ENCODE measurements around the gene ARHGEF4. TPM values are rescaled to one million over a fixed set of nuclear protein-coding genes. Genes with fewer than 3 reads are reported as not detected.

ARHGEF4 gene
- total RNA-seq, 1 experiment from 2014 or later, result 21.8 TPM

DNA sequence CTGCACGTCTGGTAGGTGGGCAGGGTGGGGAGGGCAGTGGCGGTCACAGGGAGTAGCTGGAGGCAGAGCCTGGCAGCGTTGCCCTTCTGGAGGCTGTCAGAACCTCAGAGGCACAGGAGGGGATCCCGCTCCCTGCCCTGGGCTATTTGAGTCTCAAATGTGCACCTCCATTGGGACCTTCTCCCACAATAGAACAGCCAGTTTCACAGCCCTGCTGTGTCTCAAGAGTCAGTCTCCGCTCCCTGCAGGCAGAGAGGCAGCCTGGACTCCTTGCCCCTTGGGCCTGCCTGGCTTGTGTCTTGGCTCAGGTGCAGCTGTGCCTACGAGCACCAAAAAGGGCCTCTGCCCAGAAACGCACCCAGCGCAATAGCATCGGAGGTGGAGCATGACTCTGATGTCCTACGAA is 199.1 kb downstream of the ARHGEF4 start (continued):
- TF ChIP-seq, protein P1, sequence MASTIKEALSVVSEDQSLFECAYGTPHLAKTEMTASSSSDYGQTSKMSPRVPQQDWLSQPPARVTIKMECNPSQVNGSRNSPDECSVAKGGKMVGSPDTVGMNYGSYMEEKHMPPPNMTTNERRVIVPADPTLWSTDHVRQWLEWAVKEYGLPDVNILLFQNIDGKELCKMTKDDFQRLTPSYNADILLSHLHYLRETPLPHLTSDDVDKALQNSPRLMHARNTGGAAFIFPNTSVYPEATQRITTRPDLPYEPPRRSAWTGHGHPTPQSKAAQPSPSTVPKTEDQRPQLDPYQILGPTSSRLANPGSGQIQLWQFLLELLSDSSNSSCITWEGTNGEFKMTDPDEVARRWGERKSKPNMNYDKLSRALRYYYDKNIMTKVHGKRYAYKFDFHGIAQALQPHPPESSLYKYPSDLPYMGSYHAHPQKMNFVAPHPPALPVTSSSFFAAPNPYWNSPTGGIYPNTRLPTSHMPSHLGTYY (CRISPR knock-in tag; IDR thresholded peaks at IDR 0.05), result no peak
- TF ChIP-seq SOX15 (CRISPR knock-in tag; IDR thresholded peaks at IDR 0.05), result no peak
- no peak for TF ChIP-seq USF1 (CRISPR knock-in tag; IDR thresholded peaks at IDR 0.05)
- TF ChIP-seq, protein P2, sequence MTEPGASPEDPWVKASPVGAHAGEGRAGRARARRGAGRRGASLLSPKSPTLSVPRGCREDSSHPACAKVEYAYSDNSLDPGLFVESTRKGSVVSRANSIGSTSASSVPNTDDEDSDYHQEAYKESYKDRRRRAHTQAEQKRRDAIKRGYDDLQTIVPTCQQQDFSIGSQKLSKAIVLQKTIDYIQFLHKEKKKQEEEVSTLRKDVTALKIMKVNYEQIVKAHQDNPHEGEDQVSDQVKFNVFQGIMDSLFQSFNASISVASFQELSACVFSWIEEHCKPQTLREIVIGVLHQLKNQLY (CRISPR knock-in tag; IDR thresholded peaks at IDR 0.05), result no peak
- TF ChIP-seq CBFB (CRISPR knock-in tag; IDR thresholded peaks at IDR 0.05; ENCODE audit: low read depth), result no peak
- TF ChIP-seq TCF7 (CRISPR knock-in tag; IDR thresholded peaks at IDR 0.05; ENCODE audit: low read depth), result no peak
- TF ChIP-seq PRDM15 (CRISPR knock-in tag; IDR thresholded peaks at IDR 0.05), result no peak

DNA sequence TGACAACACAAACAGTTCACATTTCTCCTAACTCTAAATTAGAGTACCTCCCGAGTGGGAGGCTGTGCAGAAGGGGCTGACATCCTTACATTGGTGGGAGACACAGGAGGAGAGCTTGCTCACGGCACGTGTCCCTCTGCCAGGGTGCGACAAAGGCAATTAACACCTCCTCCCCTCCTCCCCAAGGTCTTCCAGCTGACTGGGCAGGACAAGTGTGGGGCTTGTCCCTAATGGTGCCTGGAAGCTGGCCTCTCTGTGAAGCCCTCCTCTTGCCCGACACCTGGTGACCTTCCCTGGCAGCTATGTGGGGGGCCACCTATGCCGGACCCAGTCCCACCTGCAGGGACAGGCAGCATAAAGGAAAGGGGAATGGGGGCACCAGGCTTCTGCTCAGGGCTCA is 199.6 kb downstream of the ARHGEF4 start:
- Mint-ChIP-seq H3K4me1 (peaks cover 1% of the 10 kb centered on the region), H3K27me3 (ENCODE audit: low read depth) (peaks cover 34% of the 10 kb centered on the region), H3K4me3 (peak overlapping the region; percentile 57), H3K9me3 (no peaks in the 10 kb centered on the region), H3K27ac (no peak overlapping the region), H3K36me3 (no peaks in the 10 kb centered on the region)
- POLR2A ChIA-PET, result interaction anchor here (0.6 kb wide), 1 partner anchor 110 kb away, joined by 6 read pairs; no protein-coding TSS in a partner anchor
- no peak for ATAC-seq
- CTCF ChIA-PET, result no interaction called here
- no peak for DNase-seq (ENCODE audit: low spot score)
- TF ChIP-seq SOX15 (CRISPR knock-in tag; IDR thresholded peaks at IDR 0.05) (no peak), SMAD4 (CRISPR knock-in tag; IDR thresholded peaks at IDR 0.05) (no peak), ETV6 (CRISPR knock-in tag; IDR thresholded peaks at IDR 0.05) (no peak), GABPB1 (CRISPR knock-in tag; IDR thresholded peaks at IDR 0.05) (no peak), ZNF263 (CRISPR knock-in tag; IDR thresholded peaks at IDR 0.05; ENCODE audit: low read depth) (no peak), RORB (CRISPR knock-in tag; IDR thresholded peaks at IDR 0.05) (no peak), NR2C2 (CRISPR knock-in tag; IDR thresholded peaks at IDR 0.05) (no peak), JAZF1 (CRISPR knock-in tag; IDR thresholded peaks at IDR 0.05) (no peak), ZNF396 (CRISPR knock-in tag; IDR thresholded peaks at IDR 0.05; ENCODE audit: borderline replicate concordance) (no peak), ATF1 (CRISPR knock-in tag; IDR thresholded peaks at IDR 0.05) (no peak), EMX1 (CRISPR knock-in tag; IDR thresholded peaks at IDR 0.05) (no peak), ZBTB21 (CRISPR knock-in tag; IDR thresholded peaks at IDR 0.05; ENCODE audit: borderline replicate concordance) (no peak)
- TF ChIP-seq, protein P3, sequence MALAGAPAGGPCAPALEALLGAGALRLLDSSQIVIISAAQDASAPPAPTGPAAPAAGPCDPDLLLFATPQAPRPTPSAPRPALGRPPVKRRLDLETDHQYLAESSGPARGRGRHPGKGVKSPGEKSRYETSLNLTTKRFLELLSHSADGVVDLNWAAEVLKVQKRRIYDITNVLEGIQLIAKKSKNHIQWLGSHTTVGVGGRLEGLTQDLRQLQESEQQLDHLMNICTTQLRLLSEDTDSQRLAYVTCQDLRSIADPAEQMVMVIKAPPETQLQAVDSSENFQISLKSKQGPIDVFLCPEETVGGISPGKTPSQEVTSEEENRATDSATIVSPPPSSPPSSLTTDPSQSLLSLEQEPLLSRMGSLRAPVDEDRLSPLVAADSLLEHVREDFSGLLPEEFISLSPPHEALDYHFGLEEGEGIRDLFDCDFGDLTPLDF (CRISPR knock-in tag; IDR thresholded peaks at IDR 0.05), result no peak
- TF ChIP-seq, protein P4, sequence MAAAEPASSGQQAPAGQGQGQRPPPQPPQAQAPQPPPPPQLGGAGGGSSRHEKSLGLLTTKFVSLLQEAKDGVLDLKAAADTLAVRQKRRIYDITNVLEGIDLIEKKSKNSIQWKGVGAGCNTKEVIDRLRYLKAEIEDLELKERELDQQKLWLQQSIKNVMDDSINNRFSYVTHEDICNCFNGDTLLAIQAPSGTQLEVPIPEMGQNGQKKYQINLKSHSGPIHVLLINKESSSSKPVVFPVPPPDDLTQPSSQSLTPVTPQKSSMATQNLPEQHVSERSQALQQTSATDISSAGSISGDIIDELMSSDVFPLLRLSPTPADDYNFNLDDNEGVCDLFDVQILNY (CRISPR knock-in tag; IDR thresholded peaks at IDR 0.05), result no peak
- TF ChIP-seq, protein P5, sequence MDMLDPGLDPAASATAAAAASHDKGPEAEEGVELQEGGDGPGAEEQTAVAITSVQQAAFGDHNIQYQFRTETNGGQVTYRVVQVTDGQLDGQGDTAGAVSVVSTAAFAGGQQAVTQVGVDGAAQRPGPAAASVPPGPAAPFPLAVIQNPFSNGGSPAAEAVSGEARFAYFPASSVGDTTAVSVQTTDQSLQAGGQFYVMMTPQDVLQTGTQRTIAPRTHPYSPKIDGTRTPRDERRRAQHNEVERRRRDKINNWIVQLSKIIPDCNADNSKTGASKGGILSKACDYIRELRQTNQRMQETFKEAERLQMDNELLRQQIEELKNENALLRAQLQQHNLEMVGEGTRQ (CRISPR knock-in tag; IDR thresholded peaks at IDR 0.05), result no peak
- TF ChIP-seq, protein P6, sequence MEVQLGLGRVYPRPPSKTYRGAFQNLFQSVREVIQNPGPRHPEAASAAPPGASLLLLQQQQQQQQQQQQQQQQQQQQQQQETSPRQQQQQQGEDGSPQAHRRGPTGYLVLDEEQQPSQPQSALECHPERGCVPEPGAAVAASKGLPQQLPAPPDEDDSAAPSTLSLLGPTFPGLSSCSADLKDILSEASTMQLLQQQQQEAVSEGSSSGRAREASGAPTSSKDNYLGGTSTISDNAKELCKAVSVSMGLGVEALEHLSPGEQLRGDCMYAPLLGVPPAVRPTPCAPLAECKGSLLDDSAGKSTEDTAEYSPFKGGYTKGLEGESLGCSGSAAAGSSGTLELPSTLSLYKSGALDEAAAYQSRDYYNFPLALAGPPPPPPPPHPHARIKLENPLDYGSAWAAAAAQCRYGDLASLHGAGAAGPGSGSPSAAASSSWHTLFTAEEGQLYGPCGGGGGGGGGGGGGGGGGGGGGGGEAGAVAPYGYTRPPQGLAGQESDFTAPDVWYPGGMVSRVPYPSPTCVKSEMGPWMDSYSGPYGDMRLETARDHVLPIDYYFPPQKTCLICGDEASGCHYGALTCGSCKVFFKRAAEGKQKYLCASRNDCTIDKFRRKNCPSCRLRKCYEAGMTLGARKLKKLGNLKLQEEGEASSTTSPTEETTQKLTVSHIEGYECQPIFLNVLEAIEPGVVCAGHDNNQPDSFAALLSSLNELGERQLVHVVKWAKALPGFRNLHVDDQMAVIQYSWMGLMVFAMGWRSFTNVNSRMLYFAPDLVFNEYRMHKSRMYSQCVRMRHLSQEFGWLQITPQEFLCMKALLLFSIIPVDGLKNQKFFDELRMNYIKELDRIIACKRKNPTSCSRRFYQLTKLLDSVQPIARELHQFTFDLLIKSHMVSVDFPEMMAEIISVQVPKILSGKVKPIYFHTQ (CRISPR knock-in tag; IDR thresholded peaks at IDR 0.05), result no peak
- TF ChIP-seq, protein P7, sequence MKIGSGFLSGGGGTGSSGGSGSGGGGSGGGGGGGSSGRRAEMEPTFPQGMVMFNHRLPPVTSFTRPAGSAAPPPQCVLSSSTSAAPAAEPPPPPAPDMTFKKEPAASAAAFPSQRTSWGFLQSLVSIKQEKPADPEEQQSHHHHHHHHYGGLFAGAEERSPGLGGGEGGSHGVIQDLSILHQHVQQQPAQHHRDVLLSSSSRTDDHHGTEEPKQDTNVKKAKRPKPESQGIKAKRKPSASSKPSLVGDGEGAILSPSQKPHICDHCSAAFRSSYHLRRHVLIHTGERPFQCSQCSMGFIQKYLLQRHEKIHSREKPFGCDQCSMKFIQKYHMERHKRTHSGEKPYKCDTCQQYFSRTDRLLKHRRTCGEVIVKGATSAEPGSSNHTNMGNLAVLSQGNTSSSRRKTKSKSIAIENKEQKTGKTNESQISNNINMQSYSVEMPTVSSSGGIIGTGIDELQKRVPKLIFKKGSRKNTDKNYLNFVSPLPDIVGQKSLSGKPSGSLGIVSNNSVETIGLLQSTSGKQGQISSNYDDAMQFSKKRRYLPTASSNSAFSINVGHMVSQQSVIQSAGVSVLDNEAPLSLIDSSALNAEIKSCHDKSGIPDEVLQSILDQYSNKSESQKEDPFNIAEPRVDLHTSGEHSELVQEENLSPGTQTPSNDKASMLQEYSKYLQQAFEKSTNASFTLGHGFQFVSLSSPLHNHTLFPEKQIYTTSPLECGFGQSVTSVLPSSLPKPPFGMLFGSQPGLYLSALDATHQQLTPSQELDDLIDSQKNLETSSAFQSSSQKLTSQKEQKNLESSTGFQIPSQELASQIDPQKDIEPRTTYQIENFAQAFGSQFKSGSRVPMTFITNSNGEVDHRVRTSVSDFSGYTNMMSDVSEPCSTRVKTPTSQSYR (CRISPR knock-in tag; IDR thresholded peaks at IDR 0.05), result no peak
